ENCODE results near the gene GOSR1.
"Not testable (repeated sequence)": the region's sequence is repeated elsewhere in the genome, so short reads cannot be mapped to it uniquely, and the experiment has no call there.

The GOSR1 gene

DNA sequence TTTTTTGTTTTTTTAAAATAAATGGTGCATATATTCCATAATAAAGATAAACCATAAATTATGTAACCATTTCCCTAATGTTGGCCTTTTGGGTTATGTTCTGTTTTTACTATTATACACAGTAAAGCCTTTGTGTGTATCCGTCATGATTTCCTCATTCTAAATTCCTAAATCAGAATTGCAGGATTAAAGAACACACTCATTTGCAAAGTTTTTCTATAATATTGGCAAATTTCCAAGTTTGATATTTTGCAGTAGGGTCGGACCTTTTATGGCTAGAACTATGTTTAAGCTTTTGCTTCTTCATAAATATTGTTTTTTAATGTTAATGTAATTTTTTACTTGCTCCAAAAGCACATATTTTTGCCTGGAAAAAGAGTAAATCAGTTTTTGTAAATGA lies 16.6 kb downstream of the GOSR1 start:
- DNase-seq, result no peak
- in situ Hi-C loops (cut with HindIII; ENCODE audit: low pct_ligation_motif_present, low pct_unique_long_range_greater_than_20kb, low sequenced_read_pairs), result no loop called here

DNA sequence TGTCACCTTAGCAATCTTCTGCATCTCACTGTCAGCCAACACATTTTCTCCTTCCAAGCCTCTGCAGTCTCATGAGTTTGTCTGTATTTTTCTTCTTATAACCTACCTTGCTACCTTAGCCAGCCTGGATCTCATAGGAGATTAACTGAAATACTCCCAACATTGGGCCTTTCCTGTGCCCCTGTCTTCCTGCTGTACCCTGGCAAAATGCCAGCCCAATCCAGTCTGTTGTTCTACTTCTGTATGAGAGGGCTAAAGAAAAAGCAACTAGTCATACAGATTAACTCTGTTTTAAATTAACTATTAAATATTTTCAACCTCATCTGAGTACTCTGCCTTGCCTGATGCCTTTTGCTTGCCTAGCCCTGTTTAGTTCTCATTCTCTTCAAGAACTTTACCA lies 18.4 kb downstream of the GOSR1 start:
- no peak for DNase-seq
- in situ Hi-C loops (cut with HindIII; ENCODE audit: low pct_ligation_motif_present, low pct_unique_long_range_greater_than_20kb, low sequenced_read_pairs), result no loop called here

DNA sequence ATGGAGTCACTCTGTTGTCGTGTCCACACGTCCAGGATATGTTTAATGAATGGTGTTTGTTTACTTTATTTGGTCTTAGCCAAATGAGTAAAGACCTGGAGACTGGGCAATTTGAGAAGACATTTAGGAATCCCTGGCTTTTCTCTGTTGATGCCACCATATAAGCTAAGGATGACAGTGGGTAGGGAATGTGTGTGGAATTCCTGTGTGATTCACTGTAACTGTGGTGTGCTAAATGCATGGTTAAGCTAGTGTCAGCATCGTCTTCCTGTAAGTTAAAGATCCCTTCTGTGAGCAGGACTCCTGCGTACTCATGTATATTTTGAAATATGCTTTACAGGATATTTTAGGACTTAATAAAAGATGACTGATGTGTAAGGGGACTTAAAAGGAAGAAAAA lies 26.4 kb downstream of the GOSR1 start:
- DNase-seq, result peak; percentile 10
- in situ Hi-C loops (cut with HindIII; ENCODE audit: low pct_ligation_motif_present, low pct_unique_long_range_greater_than_20kb, low sequenced_read_pairs), result no loop called here

DNA sequence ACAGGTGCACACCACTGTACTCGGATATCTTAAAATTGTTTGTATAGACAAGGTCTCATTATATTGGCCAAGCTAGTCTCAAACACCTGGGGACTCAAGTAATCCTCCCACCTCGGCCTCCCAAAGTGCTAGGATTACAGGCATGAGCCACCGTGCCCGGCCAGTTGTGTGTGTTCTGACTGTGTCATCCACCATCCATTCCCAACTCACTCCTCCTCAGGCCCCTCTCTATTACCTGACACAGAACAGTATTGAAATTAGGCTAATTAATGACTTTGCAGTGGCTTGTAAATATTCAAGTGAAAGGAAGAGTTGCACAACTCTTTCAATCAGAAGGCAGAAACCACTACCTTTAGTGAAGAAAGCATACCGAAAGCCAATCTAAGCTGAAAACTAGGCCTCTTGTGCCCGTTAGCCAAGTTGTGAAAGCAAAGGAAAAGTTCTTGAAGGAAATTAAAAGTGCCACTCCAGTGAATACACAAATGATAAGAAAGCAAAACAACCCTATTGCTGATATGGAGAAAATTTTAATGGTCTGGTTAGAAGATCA lies 28.7 kb downstream of the GOSR1 start:
- in situ Hi-C loops (cut with HindIII; ENCODE audit: low pct_ligation_motif_present, low pct_unique_long_range_greater_than_20kb, low sequenced_read_pairs), result no loop called here
- DNase-seq, result no peak

DNA sequence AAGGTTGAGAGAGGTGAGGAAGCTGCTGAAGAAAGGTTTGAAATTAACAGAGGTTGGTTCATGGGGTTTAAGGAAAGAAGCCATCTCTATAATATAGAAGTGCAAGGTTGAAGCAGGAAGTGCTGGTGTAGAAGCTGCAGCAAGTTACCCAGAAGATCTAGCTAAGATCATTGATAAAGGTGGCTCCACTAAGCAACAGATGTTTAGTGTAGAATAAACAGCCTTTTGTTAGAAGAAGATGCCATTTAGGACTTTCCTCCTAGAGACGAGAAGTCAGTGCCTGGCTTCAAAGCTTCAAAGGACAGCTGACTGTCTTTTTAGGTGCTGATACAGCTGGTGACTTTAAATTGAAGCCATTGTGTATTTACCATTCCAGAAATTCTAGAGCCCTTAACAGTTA lies 29.3 kb downstream of the GOSR1 start:
- DNase-seq, result no peak
- in situ Hi-C loops (cut with HindIII; ENCODE audit: low pct_ligation_motif_present, low pct_unique_long_range_greater_than_20kb, low sequenced_read_pairs), result no loop called here

DNA sequence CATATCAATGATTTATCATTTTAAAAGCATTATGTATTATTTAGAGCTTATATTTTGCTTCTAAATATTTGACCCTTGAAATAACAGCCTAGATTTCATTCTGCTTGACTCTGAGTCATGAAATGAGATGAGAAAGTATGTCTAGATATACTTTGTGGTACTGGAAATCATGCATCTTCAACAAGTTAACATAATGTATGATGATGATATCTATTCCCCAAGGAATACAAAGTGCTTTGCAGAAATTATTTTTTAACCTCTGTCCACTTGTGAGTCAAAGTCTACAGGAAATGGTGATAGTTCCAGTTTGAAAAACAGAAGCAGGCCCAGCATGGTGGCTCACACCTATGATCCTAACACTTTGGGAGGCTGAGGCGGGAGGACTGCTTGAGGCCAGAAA lies 36.1 kb downstream of the GOSR1 start:
- DNase-seq, result no peak
- in situ Hi-C loops (cut with HindIII; ENCODE audit: low pct_ligation_motif_present, low pct_unique_long_range_greater_than_20kb, low sequenced_read_pairs), result no loop called here

DNA sequence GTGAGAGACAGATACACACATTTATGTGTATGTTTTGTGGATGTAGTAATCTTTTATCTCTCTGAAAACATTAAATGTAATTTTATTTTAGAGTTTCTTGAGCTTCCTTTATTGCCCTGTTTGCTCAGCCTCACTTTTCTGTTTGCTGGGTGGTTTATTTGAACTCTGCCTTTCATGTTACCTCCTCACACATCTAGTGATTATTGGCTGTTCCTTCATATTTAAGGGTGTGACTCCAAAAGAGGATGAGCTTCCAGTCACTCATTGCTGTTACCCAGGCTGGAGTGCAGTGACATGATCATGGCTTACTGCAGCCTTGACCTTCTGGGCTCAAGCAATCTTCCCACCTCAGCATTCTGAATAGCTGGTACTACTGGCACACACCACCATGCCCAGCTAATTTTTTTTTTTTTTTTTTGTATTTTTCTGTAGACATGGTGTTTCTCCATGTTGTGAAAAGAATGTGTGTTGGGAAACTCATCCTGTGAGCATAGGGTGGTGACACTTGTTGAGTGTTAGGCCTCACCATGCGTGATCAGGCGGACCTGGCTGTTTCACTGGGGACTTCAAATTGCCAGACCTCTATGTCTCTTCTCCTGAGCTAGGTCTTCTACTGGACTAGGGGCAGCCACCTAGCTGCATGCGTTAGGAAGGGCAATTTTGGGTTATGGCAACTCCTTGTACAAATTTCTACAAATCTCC lies 37.8 kb downstream of the GOSR1 start:
- DNase-seq, result no peak
- in situ Hi-C loops (cut with HindIII; ENCODE audit: low pct_ligation_motif_present, low pct_unique_long_range_greater_than_20kb, low sequenced_read_pairs), result no loop called here

DNA sequence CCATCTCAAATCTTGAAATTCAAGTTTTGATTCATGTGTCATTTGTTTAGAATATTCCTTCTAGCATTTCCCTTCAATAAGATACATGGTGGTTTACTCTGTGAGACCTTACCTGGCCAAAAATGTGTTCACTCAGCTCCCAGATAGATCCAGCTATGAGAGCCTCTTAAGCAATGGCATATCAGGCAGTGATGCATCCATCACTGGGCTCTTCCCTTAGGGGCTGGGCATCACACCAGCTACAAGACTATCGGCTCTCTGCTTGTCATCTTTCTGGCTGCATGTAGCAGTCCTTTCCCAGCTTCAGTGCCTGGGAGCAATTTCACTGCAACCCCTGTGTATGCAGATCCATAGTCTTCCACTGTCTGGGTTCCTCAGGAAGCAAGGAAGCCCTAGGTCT lies 40.6 kb downstream of the GOSR1 start:
- in situ Hi-C loops (cut with HindIII; ENCODE audit: low pct_ligation_motif_present, low pct_unique_long_range_greater_than_20kb, low sequenced_read_pairs), result no loop called here
- DNase-seq, result no peak

DNA sequence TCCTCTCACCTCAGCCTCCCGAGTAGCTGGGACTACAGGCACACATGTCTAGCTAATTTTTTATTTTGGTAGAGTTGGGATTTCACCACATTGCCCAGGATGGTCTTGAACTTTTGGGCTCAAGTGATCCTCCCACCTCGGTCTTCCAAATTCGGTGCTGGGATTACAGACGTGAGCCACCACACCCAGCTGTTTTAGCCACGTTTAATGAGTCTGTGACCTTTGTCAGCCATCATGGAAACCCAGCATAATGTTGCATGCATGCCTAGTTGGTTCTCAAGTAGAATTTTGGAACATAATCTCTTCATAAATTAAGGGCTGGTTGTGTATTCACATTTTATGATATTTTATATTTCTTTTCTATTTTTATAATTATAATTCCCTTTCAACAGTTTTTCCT lies 42.0 kb downstream of the GOSR1 start:
- no peak for DNase-seq
- in situ Hi-C loops (cut with HindIII; ENCODE audit: low pct_ligation_motif_present, low pct_unique_long_range_greater_than_20kb, low sequenced_read_pairs), result no loop called here

DNA sequence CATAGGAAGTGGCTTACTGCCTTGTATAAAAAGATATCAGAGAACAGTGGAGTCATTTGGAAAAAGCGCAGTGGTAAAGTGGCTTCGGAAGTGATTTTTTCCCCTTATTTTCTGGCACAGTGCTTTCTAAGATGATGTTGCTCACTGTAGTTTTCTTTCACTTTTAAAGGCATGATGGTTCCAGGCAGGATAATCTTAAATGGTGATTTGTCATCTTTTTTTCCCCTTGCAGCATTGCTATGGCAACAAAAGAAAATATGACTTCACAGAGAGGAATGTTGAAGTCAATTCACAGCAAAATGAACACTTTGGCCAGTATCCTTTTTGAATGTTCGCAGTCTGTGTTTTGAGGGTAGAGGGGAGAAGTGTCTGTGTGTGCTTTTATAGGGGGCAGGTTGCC lies 42.5 kb downstream of the GOSR1 start:
- in situ Hi-C loops (cut with HindIII; ENCODE audit: low pct_ligation_motif_present, low pct_unique_long_range_greater_than_20kb, low sequenced_read_pairs), result no loop called here
- peak; percentile 78 for DNase-seq

DNA sequence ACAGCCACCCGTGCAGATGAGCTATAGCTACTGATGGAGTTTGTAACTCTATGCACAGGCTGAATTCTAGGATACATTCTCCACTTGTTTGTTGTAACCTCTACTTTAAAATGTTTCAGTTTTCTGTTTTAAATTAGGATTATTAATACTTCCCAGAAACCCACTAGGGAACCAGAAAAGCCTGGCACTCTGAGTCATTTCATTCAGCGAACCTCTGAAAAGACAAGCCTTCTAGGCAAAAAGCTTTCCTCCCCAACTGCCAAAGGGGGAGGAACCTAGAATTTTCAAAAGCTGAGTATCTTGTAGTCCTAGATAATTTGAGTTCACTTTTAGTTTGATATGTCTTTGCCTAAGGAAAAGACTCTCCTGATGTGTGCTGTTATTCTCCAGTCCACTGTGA lies 43.2 kb downstream of the GOSR1 start:
- in situ Hi-C loops (cut with HindIII; ENCODE audit: low pct_ligation_motif_present, low pct_unique_long_range_greater_than_20kb, low sequenced_read_pairs), result no loop called here
- no peak for DNase-seq

DNA sequence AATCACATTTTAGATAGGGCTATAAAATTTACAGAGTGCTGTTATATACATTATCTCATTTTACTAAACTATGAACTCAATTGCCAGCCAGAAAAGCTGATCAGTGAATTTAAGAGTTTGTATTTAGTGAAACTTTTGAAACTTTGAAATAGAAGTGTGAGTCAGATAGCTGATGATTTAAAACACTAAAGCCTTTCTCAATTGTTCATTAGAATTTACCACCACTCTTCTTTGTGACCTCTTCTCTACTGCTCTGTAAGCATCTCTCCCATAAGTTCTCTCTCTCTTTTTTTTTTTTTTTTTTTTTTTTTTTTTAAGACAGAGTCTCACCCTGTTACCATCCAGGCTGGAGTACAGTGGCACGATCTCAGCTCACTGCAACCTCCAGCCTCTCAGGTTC lies 43.7 kb downstream of the GOSR1 start:
- no peak for DNase-seq
- in situ Hi-C loops (cut with HindIII; ENCODE audit: low pct_ligation_motif_present, low pct_unique_long_range_greater_than_20kb, low sequenced_read_pairs), result no loop called here

DNA sequence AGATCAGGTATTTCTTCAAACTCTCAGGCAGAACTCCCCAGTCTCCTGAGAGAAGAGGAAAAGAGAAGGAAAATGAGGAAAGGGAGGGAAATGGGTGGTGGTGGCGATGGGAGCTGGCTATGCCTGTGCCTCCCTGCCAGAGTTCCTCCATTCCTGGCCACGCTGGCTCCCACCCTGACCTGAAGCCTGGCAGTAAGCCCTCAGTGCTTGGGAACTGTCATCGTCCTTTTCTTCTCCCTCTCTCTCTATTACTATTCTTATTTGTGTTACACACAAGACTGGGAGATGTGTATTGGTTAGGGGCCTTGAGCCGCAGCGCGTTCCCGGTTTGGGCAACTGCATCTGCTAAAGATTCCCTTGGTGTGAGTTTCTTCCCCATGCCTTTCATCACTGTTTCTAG lies 44.6 kb downstream of the GOSR1 start:
- no peak for DNase-seq
- in situ Hi-C loops (cut with HindIII; ENCODE audit: low pct_ligation_motif_present, low pct_unique_long_range_greater_than_20kb, low sequenced_read_pairs), result no loop called here

DNA sequence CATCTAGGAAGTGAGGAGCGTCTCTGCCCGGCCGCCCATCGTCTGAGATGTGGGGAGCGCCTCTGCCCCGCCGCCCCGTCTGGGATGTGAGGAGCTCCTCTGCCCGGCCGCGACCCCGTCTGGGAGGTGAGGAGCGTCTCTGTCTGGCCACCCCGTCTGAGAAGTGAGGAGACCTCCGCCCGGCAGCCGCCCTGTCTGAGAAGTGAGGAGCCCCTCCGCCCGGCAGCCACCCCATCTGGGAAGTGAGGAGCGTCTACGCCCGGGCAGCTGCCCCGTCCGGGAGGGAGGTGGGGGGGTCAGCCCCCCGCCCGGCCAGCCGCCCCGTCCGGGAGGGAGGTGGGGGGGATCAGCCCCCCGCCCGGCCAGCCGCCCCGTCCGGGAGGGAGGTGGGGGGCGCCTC lies 46.0 kb downstream of the GOSR1 start:
- DNase-seq; in situ Hi-C loops (cut with HindIII; ENCODE audit: low pct_ligation_motif_present, low pct_unique_long_range_greater_than_20kb, low sequenced_read_pairs): not testable (repeated sequence)

DNA sequence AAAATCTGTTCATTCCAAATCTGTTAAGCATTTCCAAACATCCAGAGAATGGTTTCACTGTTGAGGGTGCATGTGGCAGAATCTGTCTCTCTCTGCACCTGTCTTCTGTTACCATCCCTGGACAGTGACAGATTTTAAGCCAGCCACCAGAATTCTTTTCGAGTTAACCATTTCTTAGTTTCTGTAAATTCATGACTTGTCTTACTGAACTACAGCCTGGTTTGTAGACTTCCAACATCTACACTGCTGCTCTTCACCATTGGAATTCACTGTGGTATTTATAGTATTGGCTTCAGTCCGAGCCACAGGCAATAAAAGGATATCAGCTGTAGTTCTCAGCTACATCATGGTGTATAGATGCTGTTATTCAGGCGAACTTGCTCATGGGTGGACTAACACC lies 47.6 kb downstream of the GOSR1 start:
- DNase-seq, result no peak
- in situ Hi-C loops (cut with HindIII; ENCODE audit: low pct_ligation_motif_present, low pct_unique_long_range_greater_than_20kb, low sequenced_read_pairs), result no loop called here

DNA sequence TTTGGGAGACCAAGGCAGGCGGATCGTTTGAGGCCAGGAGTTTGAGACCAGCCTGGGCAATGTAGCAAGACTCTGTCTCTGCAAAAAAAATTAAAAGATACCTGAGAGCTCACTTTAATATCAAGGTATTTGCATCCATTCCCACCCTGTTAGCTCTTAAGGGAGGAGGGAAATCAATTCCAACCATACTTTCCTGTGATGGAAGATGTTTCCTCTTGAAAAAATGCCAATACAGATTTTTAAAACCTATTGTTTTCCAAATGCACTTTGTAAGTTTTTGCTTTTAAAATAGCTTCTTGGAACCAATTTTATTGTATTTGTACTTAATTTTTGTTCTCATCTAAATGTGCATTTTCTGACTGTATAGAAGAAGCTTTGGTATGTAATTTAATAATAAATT lies 49.2 kb downstream of the GOSR1 start:
- in situ Hi-C loops (cut with HindIII; ENCODE audit: low pct_ligation_motif_present, low pct_unique_long_range_greater_than_20kb, low sequenced_read_pairs), result no loop called here
- DNase-seq, result no peak

DNA sequence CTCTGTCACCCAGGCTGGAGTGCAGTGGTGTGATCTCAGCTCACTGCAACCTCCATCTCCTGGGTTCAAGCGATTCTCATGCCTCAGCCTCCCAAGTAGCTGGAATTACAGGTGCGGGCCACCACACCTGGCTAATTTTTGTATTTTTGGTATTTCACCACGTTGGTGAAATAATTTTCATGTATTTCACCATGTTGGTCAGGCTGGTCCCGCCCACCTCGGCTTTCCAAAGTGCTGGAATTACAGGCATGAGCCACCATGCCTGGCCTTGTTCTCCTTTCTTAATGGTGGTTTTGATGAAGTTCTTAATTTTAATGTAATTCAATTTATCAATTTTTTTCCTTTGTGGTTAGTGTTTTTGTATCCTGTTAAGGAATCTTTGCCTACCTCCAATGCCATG lies 51.5 kb downstream of the GOSR1 start:
- DNase-seq; in situ Hi-C loops (cut with HindIII; ENCODE audit: low pct_ligation_motif_present, low pct_unique_long_range_greater_than_20kb, low sequenced_read_pairs): not testable (repeated sequence)

DNA sequence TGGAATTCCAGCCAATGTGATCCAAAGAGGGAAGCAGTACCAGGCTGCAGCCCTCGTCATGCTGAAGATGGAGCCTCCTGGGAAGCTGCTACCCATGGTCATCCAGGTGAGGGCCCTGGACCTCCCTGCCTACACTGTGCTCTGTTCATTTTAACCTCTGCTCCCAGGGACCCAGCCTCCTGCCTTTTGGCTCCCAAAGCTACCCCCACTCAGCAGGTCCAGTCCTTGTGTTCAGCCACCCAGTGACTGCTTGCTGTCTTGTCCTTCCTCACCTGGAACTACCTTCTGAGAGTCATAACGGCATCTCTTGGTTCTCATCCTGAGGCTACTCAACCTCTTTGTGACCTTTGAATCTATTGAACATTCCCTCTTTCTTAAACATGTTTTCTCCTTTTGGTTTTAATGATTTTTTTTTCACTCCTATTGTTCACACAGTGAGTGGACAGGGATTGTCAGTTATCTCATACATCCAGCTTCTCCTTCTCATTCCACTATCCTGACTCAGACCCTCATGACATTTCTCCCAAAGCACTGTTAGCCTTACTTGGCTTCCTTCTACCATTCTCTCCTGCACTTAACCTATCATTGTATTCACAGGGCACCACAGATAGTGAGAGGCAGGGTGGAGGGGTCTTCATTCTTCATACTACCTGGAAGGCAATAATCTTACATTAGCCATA lies 53.3 kb downstream of the GOSR1 start:
- peak; percentile 20 for DNase-seq
- in situ Hi-C loops (cut with HindIII; ENCODE audit: low pct_ligation_motif_present, low pct_unique_long_range_greater_than_20kb, low sequenced_read_pairs), result no loop called here

DNA sequence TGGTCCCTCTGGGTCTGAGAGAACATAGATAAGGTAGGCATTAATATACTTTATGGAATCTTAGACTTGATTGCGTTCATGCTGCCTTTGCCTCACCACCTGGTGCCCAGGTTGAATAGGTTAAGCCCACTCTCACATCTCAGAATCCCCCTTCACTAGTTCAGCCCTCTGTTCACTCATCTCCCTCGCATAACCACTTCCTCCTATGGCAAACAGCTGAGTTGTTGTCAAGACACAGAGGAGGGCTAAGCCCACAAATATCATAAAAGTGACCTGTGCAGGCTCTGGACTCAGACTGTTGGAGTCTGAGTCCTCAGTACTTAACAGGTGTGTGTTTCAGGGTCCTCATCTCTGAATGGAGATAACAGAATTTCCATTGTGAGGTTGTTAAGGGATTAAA lies 55.7 kb downstream of the GOSR1 start:
- in situ Hi-C loops (cut with HindIII; ENCODE audit: low pct_ligation_motif_present, low pct_unique_long_range_greater_than_20kb, low sequenced_read_pairs), result no loop called here
- DNase-seq, result no peak

DNA sequence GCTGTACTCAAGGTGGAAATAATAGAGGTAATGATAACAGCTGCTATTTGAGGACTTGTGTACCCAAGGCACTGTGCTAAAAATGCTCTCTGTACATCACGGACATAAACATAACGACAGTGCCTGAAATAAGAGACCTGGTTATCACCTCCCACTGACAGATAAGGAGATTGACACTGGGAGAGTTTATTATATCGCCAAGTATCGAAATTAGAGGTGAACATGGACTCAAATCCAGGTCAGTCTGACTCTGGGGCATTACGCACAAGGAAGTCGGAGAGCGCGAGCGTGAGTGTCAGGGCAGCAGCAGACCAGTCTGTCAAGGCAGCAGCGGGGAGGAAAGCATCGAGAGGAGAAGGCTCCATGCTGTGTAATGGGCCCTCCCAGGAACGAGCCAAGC lies 57.1 kb downstream of the GOSR1 start:
- no peak for DNase-seq
- in situ Hi-C loops (cut with HindIII; ENCODE audit: low pct_ligation_motif_present, low pct_unique_long_range_greater_than_20kb, low sequenced_read_pairs), result no loop called here

Data from ACHN (cell line).